Measurements from ENCODE around the gene RNF181. TPM values are rescaled to one million over a fixed set of nuclear protein-coding genes. Genes with fewer than 3 reads are reported as not detected.

The RNF181 gene
- total RNA-seq, 1 donor from 2014 or later = 280 TPM

DNA sequence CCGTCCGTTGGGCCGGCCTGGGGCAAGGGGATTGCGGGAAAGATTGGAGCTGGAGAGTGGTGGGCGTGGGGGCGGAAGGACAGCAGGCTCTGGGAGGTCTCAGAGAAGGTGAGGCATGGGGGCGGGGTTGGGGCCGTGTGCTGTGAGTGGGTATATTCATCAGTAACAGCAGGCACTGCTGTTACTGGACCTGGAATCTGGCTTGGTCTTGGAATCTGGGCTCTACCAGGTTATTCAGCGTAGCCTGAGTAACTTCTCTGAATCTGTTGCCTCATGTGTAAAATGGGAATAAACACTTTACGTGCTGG lies 435 bp downstream of the RNF181 start:
- TF ChIP-seq, protein P1, sequence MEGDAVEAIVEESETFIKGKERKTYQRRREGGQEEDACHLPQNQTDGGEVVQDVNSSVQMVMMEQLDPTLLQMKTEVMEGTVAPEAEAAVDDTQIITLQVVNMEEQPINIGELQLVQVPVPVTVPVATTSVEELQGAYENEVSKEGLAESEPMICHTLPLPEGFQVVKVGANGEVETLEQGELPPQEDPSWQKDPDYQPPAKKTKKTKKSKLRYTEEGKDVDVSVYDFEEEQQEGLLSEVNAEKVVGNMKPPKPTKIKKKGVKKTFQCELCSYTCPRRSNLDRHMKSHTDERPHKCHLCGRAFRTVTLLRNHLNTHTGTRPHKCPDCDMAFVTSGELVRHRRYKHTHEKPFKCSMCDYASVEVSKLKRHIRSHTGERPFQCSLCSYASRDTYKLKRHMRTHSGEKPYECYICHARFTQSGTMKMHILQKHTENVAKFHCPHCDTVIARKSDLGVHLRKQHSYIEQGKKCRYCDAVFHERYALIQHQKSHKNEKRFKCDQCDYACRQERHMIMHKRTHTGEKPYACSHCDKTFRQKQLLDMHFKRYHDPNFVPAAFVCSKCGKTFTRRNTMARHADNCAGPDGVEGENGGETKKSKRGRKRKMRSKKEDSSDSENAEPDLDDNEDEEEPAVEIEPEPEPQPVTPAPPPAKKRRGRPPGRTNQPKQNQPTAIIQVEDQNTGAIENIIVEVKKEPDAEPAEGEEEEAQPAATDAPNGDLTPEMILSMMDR (conservative IDR thresholded peaks at IDR 0.05; ENCODE audit: low read depth, low read length) = no peak
- peak overlapping the region; percentile 81 for H3K4me3 ChIP-seq (ENCODE audit: low read depth, low read length)
- DNase-seq (ENCODE audit: low read depth) = no peak

DNA sequence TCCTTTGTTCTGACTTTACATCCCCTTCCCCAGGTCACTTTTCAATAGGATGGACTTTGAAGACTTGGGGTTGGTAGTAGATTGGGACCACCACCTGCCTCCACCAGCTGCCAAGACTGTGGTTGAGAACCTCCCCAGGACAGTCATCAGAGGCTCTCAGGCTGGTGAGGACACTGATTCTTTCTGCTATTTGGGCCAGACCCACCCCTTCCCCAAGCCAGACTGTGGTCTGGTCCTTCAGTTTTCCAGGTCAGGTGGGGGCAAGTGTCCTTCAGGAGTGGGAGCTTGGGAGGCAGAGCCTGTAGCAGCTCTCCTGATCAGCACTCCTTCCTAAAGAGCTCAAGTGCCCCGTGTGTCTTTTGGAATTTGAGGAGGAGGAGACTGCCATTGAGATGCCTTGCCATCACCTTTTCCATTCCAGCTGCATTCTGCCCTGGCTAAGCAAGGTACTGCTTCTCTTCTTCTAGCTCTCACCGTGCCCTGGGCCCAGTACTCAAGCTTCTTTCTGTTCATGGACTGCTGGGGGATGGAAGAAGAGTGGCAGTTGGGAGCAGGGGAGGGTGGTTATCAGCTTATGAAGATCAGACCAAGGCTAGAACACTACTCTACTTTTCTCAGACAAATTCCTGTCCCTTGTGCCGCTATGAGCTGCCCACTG lies 1.1 kb downstream of the RNF181 start:
- TF ChIP-seq, protein P1 (conservative IDR thresholded peaks at IDR 0.05; ENCODE audit: low read depth, low read length) = no peak
- no peak for DNase-seq (ENCODE audit: low read depth)
- peak overlapping the region; percentile 81 for H3K4me3 ChIP-seq (ENCODE audit: low read depth, low read length)

DNA sequence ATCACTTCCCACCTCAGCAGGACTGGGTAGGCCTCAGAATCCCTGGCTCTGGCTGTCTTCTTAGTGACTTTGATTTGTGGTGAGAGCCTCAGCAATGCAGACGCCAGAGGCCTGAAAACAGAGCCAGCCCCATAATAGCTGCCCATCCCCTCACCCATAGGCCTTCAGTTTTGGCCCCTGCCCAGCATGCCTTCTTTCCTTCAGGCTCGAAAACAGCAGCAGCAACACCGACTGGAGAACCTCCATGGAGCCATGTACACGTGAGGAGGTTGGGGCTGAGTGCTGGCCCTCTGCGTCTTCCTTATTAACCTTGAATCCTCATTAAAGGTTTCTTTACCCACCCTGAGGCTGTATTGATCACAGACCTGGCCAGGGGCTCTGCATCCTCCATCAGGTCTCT lies 1.7 kb downstream of the RNF181 start:
- no peak for DNase-seq (ENCODE audit: low read depth)
- TF ChIP-seq, protein P1 (conservative IDR thresholded peaks at IDR 0.05; ENCODE audit: low read depth, low read length) = no peak
- no peak overlapping the region for H3K4me3 ChIP-seq (ENCODE audit: low read depth, low read length)

DNA sequence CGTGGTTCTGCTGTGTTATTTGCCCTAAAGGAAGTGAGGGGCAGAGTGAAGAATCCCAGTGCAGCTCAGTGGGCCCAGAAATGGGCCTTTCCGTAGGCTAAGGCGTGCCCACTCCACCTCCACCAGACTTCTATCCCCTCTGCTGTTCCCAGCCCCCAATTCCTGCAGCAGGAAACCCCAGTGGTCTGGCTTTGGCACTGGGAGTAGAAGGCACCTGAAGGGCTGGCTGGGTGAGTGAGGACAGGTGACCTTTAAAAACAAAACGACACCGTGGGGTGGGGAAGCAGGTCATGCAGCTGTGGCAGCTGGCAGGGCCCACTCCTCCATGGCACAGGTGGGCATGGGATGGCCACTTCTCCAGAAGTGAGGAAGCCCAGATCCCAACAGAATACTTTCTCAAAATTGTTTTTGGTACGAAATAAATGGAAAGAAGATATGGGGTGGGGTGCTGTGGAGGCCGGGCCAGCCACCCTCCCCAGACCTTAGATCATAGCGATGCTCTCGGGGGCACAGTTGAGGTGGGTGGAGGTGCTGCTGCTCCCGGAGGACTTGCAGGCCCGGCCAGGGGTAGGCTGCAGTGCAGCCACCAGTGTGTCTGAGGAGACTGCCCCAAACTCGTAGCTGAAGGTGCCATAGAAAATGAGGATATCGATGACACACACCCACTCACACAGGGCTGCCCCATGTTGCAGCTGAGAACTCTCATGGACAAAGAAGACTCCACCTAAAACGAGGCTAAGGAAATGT lies 3.2 kb downstream of the RNF181 start:
- TF ChIP-seq, protein P1 (conservative IDR thresholded peaks at IDR 0.05; ENCODE audit: low read depth, low read length) = no peak
- DNase-seq (ENCODE audit: low read depth) = no peak
- H3K4me3 ChIP-seq (ENCODE audit: low read depth, low read length) = no peak overlapping the region

DNA sequence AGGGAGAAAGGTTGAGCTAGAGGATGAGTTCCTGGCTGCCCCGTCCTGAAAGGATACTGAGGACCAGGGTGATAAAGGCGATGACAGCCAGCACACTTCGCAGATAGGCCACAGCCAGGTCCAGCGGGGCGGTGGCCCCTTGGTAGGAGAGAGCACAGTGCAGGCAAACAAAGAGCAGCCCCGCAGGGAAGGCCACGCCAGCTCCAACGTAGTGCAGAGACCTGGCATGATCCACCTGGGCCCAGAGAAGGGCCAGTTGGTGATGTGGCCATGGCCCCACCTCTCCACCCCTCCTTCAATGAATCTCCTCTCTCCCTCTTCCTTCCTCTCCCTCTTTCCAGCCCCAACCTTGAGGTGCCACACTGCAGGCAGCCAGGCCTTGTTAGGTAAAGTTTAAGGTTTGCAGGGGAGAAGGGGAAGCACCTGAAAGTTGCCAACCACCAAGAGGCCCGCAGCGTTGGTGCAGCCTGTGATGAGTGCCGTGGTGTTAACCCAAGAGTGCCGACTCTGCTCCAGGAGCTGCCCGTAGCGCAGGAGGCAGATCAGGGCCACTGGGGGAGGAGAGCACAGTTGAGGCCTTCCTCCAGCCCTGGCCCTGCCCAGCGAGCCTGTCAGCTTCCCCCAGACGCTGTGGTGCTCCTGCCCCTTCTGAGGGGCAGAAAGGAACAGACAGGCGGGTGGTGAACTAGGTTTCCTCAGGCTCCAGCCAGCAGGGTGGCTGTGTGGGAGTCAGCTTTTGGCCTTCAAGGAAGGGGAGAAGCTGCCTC lies 4.1 kb downstream of the RNF181 start:
- no peak for DNase-seq (ENCODE audit: low read depth)
- no peak overlapping the region for H3K4me3 ChIP-seq (ENCODE audit: low read depth, low read length)
- TF ChIP-seq, protein P1 (conservative IDR thresholded peaks at IDR 0.05; ENCODE audit: low read depth, low read length) = no peak

DNA sequence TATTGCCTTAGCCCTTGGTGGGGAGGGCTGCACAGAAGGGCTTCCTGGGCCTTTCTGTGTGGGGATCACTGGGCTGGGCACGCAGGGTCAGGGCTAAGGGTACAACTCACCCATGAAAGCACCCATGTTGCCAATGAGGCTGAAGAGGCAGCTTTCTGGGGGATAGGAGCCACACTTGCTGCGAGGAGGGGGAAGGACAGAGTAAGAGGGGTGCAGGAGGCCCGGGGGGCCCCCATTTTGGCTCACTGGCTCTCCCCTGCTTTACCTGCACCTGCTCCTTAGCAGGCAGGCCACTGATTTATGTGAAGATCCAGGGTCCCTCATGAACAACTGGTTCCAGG lies 4.7 kb downstream of the RNF181 start:
- TF ChIP-seq, protein P1 (conservative IDR thresholded peaks at IDR 0.05; ENCODE audit: low read depth, low read length) = no peak
- no peak overlapping the region for H3K4me3 ChIP-seq (ENCODE audit: low read depth, low read length)
- no peak for DNase-seq (ENCODE audit: low read depth)

All from epithelial cell of proximal tubule (primary cell).